ENCODE measurements around the gene PDZD7. TPM values are rescaled to one million over a fixed set of nuclear protein-coding genes. Genes with fewer than 3 reads are reported as not detected.

Gene PDZD7
- total RNA-seq, 1 experiment from 2014 or later: 0.74 TPM

DNA sequence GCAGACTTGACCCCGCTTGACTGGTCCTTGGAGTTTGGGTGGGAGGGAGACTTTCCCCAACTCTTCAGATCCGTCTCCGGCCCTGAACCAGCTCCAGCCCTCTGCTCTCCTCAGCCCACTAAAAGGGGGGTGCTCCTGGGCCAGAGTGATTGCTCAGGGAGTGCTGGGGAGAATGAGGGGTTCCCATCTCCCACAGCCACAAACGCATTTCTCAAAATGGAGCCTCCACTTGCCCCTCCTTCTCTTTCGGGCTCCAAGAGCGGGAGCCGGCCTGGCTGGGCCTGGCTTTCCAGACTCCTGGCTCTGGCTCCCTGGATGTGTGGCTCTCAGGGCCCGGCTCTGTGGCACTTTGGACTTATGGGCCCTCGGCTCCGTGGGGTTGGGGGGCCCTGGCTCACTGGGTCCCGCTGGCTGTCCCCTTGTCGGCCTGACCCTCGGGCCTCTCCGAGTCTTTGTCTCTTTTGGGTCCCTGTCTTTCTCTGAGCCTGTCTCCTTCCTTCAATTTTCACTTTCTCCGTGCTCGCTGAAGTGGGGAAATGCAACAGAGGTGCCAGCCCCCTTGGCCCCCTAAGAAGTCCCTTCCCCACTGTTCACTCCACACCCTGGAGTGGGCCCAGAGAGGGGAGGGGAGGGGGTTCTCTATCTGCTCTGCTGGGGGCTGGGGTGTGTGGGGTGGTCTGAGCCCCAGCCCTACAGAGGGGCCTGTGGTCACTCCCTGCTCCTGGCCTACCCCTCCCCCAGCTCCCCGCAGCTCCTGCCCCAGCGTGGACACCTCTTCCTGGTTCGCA is 30.6 kb downstream of the PDZD7 start:
- no peak for DNase-seq (ENCODE audit: low read depth, low spot score)
- in situ Hi-C loops (cut with HindIII; ENCODE audit: low pct_unique_long_range_greater_than_20kb, low sequenced_read_pairs): no loop called here

DNA sequence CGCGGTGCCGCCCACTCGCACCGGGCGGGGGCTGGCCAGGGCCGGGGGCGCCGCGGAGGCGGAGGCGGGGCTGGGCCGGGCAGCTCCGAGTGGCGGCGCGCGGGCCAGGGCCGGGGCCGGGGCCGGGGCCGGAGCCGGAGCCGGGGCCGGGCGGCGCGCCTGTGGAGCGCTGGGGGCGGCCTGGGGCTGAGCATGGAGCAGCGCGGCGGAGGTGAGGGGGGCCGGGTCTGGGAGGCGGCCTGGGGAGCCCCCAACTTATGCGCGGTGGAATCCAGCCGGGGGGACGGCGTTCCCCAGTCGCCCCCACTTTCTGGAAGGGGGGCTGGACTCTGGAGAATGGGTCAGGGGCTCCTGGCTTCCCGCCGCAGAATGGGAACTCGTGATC is 31.2 kb downstream of the PDZD7 start, which contains the start of gene LZTS2:
Gene LZTS2 (plus strand): TSS at position 67 of the 385 bp plus-strand sequence. CDS start 2,731 bp downstream, outside the sequence.
- no peak for DNase-seq (ENCODE audit: low read depth, low spot score)
- in situ Hi-C loops (cut with HindIII; ENCODE audit: low pct_unique_long_range_greater_than_20kb, low sequenced_read_pairs): no loop called here

DNA sequence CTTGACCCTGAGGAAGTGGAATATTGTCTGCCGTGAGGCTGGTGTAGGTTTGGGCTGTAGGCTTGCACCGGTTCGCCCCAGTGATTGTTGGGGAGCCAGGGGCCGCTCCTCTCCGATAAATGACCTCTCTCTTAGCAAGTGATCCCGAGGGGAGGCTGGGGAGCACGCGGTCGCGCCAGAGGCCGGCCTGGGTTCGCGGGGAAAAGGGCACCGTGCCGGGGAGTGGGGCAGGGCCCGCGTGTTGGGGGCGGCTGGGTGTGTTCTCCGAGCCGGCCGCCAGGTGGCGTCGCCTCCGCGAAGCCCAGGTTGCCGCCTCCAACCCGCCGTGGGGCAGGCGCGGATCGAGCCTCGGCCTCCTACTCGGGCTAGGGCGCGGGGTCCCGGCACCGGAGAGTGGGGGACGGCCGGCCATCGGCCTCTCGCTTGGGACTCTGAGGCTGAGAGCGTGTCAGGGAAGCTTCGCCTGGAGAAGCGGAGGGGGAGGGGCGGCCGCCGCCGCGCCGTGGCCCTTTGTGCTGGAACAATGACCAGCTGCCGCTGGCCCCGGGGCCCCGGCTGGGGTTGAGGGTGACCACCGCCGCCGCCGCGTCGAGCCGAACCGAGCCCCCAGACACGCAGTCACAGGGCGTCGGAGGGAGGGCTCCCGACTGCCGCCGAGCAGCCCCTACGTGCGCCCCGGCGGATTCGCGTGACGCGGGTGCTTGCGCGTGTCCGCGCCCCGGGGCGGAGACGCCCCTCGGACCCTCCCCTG is 31.8 kb downstream of the PDZD7 start:
- in situ Hi-C loops (cut with HindIII; ENCODE audit: low pct_unique_long_range_greater_than_20kb, low sequenced_read_pairs): no loop called here
- DNase-seq (ENCODE audit: low read depth, low spot score): peak; percentile 56

DNA sequence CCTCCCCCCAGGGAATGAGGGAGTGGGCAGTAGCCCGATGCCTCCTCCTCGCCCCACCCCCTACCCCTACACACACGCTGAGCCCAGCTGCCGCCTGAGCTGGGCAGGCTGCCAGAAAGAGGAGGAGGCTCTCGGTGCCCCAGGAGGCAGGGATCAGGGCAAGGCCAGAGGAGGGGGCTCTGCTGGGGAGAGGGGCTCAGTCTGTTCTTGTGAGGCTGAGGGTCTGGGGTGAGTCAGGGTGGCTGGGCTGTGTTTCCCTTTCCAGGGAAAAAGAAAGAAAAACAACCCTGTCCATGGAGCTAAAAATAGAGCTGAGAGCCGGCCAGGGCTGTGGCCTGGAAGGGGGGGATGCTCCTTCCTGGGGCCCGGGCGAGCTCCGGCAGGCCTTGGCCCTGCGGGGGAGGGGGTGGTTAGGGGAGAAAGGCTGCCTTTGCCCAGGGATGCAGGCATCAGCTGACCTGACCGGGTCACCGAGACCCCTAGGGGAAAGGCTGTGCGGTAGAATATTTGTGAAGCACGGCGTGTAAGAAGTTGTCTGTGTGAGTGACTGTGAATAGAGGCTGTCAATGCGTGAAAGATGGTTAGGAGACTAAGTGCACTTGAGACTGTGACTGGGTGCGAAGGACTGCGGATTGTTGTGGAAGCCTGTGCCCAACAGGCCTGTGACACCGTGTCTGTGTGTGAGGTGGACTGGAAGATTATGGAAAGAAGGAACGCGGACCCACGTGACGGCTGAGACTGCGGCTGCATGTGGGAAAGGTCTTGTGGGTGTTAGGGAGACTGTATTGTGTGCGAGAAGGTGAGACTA is 32.5 kb downstream of the PDZD7 start:
- in situ Hi-C loops (cut with HindIII; ENCODE audit: low pct_unique_long_range_greater_than_20kb, low sequenced_read_pairs): no loop called here
- peak; percentile 82 for DNase-seq (ENCODE audit: low read depth, low spot score)

DNA sequence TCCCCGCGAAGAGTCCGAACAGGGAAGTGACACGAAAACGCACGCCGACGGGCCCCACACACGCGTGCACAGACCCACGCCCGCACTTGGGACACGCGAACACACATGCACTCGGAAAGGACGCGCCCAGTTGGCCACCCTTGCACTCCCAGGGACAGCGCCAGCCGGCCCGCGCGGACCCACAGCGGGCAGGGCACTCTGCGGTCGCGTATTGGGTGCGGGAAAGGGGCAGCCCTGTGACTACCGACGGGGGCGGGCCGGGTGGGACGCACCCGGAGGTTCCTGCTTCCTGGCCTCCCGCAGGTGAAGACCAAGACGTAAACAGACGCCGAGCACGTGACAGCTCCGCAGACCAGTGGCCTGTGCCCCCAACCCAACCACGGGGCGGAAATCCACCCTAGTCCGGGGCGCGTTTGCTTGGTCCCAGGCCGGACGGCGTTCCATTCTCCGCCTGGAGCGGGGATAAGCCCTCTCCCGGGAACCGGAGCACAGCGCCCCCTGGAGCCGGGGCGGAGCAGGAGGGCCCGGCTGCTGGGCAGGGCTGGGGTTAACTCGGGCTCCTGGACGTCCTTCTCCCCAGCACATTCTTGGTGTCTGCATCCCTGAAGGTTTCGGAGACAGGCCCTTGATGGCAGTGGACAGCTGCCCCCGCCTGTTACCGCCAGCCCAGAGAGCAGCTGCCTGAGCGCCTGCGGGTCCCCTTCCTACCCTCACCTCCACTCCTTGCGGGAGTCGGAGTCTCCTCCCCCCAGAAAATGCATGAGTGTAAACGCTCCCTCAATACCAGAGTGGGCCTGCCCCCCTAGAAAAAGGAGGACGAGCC is 33.4 kb downstream of the PDZD7 start:
- DNase-seq (ENCODE audit: low read depth, low spot score): peak; percentile 69
- in situ Hi-C loops (cut with HindIII; ENCODE audit: low pct_unique_long_range_greater_than_20kb, low sequenced_read_pairs): no loop called here

DNA sequence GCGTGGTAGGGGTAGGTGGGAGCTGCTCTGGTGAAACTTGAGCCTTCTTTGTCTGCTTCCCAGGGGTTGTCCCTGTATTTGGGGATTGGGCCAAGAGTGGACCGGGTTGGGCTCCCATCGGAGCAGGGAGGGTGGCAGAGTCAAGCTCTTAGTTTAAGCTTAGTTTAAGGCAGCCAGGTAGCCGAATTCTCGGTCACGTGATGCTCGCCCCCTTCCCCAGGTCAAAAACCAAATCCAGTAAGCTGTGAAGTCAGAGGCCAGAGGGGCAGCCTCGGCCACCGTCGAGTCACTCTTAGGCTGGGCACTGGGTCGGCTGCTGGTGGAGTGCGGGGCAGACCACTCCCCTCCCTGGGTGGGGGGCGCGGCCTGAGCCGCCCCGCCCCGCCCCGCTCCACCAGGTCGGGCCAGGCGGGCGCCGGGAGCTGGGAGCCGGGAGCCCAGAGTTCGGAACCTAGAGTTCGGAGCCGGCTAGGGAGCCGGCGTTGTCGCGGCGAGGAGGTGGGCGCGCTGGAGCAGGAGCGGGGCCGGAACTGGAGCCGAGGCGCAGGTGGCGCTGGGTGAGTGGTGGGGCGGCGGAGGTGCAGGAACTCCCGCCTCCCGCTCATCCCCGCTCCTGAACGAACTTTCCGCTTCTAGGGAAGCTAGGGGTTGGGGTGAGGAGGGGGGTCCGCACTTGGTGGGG is 34.1 kb downstream of the PDZD7 start:
- no peak for DNase-seq (ENCODE audit: low read depth, low spot score)
- in situ Hi-C loops (cut with HindIII; ENCODE audit: low pct_unique_long_range_greater_than_20kb, low sequenced_read_pairs): no loop called here

DNA sequence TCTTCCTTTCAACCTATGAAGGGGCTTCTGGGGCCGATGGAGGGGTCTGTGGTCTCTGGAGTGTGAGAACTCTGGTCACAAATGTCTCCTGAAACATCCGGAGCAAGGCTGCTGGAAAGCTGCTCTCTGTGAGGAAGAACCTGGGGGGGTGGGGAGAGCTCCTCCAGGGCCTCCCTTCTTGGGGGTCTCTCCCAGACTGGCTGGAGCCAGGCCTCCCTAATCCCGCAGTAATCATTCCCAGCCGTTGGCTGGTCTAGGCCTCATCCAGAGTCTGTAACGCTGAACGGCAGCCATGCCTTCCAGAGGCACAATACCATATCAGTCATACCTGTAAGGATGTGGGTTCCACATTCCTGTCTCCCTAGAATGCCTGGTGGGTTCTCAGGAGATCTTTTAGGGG is 35.7 kb downstream of the PDZD7 start:
- DNase-seq (ENCODE audit: low read depth, low spot score): no peak
- in situ Hi-C loops (cut with HindIII; ENCODE audit: low pct_unique_long_range_greater_than_20kb, low sequenced_read_pairs): no loop called here

DNA sequence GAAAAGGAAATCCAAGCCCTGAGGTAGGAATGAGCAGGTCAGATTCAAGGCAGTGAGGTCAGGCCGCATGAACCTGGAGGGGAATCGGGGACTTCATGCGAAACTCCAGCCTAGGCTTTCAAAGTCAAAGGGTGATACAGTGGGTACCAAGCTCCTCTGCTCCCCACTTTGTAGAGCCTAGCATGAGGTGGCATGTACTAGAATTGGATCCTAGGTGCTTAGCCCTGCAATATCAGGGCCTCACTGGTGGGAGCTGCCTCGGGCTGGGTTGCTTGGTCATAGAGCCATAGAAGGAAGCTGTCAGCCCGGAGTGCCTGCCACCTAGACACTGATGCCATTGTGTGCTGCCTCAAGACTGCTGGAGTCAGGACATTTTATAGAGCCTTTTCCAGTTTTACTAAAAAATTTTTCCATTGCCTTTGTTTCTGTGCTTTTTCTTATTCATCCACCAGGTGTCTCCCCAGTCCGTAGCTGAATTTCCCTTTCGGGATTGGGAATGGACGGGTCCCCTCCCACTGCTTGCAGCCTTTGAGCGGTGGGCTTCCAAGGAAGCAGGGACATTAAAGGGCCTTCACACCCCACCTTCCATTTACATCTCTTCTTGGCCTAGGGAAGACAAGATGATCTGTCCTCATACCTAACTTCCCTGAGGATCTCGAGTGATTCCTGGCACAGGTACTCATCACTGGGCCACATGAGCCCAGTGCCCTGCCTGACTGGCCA is 36.8 kb downstream of the PDZD7 start:
- peak; percentile 86 for DNase-seq (ENCODE audit: low read depth, low spot score)
- in situ Hi-C loops (cut with HindIII; ENCODE audit: low pct_unique_long_range_greater_than_20kb, low sequenced_read_pairs): no loop called here

DNA sequence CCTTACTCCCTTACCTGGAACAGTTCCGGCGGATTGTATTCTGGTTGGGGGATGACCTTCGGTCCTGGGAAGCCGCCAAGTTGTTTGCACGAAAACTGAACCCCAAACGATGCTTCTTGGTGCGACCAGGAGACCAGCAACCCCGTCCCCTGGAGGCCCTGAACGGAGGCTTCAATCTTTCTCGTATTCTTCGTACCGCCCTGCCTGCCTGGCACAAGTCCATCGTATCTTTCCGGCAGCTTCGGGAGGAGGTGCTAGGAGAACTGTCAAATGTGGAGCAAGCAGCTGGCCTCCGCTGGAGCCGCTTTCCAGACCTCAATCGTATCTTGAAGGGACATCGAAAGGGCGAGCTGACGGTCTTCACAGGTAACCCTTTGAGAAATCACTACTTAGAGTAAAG is 41.8 kb downstream of the PDZD7 start:
- DNase-seq (ENCODE audit: low read depth, low spot score): no peak
- in situ Hi-C loops (cut with HindIII; ENCODE audit: low pct_unique_long_range_greater_than_20kb, low sequenced_read_pairs): no loop called here

DNA sequence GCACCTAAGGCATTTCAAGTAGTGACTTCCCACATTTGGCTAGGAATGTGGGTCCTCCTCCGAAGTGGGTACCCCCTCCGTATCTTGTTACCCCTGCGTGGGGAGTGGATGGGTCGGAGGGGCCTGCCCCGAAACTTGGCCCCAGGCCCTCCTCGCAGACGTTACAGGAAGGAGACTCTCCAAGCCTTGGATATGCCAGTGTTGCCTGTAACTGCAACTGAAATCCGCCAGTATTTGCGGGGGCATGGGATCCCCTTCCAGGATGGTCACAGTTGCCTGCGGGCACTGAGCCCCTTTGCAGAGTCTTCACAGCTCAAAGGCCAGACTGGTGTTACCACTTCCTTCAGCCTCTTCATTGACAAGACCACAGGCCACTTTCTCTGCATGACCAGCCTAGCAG is 42.8 kb downstream of the PDZD7 start:
- DNase-seq (ENCODE audit: low read depth, low spot score): no peak
- in situ Hi-C loops (cut with HindIII; ENCODE audit: low pct_unique_long_range_greater_than_20kb, low sequenced_read_pairs): no loop called here

DNA sequence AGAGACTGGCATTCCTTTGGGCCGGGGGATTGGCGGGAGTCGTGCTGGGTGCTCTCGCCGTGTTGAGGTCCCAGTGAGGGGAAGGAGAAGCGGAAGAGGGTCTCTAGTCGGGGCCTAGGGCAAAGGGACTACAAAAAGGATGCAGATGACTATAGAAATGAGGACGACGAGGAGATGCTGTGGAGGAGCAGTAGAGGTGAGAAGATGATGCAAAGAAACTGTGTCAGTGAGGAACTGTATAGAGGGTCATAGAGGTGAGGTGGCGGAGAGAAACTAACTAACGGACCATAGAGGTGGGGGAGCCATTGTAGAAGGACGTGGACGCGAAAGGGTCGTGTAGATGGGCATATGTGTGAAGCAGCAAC is 43.3 kb downstream of the PDZD7 start:
- no peak for DNase-seq (ENCODE audit: low read depth, low spot score)
- in situ Hi-C loops (cut with HindIII; ENCODE audit: low pct_unique_long_range_greater_than_20kb, low sequenced_read_pairs): no loop called here

DNA sequence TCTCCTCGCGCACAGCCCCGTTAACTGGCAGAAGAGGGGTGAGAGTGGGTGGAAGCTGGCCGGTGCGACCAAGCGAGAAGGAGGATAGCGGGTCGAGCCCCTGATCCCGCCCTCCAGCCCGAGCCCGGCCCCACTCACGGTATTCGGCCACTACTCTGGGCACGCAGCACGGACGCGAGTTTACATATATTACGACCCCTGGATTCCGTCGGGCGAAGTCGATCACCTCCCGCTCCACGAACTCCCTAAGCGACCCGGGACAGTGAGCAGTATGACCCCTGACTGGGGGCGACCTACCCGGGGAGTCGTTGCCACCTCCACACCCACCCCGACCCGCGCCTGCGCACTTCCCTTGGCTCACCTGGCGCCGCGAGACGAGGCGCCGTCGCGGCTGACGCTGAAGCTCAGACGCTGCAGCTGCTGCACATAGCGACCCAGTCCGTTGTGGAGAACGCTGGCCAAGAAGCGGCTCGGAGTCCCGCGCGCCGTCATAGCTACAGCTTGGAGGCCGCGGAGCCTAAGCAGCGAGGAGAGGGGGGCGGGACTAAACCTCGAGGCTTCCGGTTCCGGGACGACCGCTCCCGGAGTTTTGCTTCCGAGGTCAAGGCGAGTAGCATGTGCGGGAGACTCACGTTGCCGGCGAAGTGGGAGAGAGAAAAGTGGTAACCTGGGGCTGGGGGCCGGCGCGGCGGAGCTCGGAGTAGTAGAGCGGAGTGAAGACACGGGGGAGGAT is 43.8 kb downstream of the PDZD7 start, which contains the start of the genes MRPL43 and TWNK:
Gene MRPL43 (minus strand): TSS at position 546 of the 733 bp plus-strand sequence. CDS start 54 bp downstream, at position 492.
Gene TWNK (plus strand): TSS at position 592 of the 733 bp plus-strand sequence. CDS start 668 bp downstream, outside the sequence.
- DNase-seq (ENCODE audit: low read depth, low spot score): peak; percentile 71
- in situ Hi-C loops (cut with HindIII; ENCODE audit: low pct_unique_long_range_greater_than_20kb, low sequenced_read_pairs): no loop called here

DNA sequence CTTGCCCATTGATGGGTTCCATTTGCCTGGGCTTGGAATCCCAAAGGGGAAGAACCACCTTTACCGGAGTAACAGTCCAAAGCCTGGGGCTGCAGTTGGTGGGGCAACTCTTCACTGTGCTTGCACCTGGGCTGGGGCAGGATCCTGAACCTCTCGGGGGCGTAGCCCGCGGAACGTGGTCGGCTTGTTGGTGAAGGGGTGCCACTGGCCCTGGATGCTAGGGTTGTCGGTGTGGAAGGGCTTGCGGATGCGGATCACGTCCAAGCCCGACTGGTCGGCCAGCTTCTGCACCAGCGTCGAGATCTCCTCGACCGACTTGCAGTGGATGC is 44.3 kb downstream of the PDZD7 start:
- no peak for DNase-seq (ENCODE audit: low read depth, low spot score)
- in situ Hi-C loops (cut with HindIII; ENCODE audit: low pct_unique_long_range_greater_than_20kb, low sequenced_read_pairs): no loop called here

DNA sequence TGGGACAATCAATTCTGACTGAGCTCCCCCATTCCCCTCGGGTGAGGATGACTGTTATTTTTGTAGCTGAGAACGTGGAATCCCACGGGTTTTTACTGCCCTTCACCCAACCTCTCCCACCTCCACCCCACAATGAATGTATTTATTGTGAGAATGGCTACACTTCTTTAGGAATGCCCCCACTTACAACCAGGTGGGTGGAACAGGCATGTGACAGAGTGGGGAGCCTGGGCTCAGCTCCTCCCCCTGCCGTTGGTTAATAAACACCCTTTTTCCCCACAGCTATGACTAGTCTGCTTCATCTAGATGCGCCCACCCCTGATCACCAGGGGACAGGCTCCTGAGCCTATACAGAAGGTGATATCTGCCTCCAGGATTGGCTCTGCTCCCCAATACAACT is 45.6 kb downstream of the PDZD7 start:
- in situ Hi-C loops (cut with HindIII; ENCODE audit: low pct_unique_long_range_greater_than_20kb, low sequenced_read_pairs): no loop called here
- no peak for DNase-seq (ENCODE audit: low read depth, low spot score)

DNA sequence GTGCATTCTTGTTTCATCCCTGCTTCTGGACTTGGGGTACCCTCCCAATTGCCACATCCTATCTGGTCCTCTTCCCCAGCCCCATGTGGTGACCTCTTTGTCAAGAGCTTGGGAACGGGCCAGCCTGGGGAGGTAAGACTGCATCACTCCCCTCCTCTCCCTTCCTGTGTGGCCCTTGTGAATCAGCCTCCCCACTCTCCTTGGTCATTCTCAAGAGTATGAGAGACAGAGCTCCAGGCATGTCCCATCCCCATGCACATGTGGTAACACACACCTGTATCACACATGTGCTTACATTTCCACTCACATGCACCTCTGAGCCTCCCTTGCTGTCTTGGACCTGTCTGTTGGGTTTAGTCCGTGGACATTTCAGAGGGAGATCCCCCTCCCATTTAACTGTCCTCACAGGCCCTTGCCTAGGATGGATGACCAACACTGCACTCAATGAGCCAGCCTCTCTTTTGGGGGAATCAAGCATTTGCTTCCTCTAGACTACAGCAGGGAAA is 46.2 kb downstream of the PDZD7 start:
- in situ Hi-C loops (cut with HindIII; ENCODE audit: low pct_unique_long_range_greater_than_20kb, low sequenced_read_pairs): no loop called here
- no peak for DNase-seq (ENCODE audit: low read depth, low spot score)

Measured in SK-MEL-5 (cell line).